ENCODE results near the gene GRAMD4.

Gene GRAMD4

DNA sequence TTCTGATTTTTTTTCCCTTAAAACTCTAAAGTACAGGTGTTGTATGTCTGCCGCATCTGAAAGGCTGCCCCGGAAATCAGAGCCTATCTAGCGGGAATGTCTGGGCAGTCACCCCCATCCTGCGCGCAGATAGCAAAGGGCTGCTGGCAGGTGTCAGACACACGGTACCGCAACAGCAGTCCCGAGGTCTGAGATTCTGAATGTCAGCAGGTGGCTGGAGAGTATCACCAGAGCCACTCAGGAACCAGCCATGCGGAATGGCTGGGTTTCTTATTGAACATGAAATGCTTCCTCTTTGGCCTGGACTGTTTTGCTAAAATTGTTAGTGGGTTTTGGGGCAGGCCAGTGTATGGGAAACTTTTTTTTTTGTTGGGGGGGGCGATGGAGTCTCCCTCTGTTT lies 64.5 kb downstream of the GRAMD4 start:
- FAIRE-seq (no peak), DNase-seq (ENCODE audit: insufficient read length, low spot score) (no peak)
- TF ChIP-seq, protein P1, sequence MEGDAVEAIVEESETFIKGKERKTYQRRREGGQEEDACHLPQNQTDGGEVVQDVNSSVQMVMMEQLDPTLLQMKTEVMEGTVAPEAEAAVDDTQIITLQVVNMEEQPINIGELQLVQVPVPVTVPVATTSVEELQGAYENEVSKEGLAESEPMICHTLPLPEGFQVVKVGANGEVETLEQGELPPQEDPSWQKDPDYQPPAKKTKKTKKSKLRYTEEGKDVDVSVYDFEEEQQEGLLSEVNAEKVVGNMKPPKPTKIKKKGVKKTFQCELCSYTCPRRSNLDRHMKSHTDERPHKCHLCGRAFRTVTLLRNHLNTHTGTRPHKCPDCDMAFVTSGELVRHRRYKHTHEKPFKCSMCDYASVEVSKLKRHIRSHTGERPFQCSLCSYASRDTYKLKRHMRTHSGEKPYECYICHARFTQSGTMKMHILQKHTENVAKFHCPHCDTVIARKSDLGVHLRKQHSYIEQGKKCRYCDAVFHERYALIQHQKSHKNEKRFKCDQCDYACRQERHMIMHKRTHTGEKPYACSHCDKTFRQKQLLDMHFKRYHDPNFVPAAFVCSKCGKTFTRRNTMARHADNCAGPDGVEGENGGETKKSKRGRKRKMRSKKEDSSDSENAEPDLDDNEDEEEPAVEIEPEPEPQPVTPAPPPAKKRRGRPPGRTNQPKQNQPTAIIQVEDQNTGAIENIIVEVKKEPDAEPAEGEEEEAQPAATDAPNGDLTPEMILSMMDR (IDR thresholded peaks at IDR 0.05; ENCODE audit: insufficient read depth, missing control alignments) = no peak

DNA sequence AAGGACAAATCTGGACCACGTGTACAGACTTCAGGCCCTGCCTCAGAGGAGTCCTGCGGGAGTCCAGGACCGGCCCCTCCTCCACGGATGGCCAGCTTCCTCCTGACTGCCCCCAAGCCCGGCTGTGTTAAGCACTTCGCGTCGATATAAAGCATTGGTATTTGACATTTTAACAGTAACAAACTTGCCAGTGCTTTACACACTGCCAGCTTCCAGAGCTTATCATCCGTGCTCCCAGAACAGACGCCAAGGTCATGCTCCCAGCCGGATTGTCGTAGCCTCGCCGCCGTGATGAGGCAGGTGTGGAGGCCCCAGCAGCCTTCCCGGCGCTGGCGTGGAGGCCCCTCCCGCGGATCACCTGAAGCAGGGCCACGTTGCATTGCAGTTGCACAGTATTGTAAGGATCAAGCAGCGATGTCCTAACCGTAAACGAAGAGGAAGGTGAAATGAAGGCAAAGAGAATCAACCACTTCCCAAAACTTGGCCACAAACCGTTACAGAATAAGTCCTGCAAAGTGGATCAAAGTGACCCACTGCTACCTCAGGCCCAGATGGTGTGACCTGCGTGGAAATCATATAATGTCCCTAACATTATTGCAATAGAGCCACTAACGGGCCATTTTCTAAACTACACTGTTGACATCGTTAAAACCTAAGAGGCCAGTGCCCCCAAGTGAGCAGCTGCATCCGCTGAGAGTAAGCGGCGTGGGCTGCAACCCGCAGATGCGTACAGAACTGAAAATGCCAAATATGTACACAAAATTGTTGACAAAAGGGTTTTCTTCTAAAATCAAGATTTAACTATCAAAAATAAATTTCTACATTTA lies 66.2 kb downstream of the GRAMD4 start:
- TF ChIP-seq, protein P1 (IDR thresholded peaks at IDR 0.05; ENCODE audit: insufficient read depth, missing control alignments) = no peak
- no peak for FAIRE-seq
- DNase-seq (ENCODE audit: insufficient read length, low spot score) = no peak

DNA sequence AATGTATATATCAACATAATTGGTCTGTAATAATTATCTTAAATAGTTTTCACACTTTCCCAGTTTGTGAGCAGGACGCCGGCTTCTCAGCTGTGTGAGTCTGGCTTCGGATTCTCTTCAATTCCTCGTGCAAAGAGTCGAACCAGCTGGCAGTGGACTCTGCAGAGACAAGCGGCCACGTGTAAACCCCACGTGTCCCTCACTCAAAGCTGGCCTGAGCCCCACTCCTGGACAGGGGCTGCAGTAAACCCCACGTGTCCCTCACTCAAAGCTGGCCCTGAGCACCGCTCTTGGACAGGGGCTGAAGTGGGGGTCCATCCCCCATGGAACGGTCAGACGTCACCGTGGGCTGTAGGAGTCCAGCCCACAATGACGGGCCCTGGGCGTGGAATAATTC lies 66.9 kb downstream of the GRAMD4 start:
- no peak for DNase-seq (ENCODE audit: insufficient read length, low spot score)
- no peak for FAIRE-seq

DNA sequence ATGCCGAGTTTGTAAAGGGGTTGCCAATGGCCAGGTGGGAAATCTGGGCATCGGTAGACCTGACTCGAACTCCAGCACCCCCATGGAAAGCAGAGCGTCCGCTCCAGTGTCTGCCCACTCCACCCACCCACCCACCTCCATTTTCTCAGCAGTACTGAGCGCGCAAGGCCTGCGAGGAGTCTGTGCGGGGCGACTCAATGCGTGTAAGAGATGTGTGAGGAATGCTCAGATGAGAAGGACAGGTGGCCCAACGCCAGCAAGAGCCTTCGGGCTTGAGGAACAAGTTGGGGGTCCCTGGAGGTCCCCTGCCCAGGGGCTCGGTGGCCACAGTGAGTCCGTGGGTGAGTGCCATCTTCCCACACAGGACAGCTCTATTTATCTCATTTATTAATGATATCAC lies 67.3 kb downstream of the GRAMD4 start:
- FAIRE-seq = no peak
- TF ChIP-seq, protein P1 (IDR thresholded peaks at IDR 0.05; ENCODE audit: insufficient read depth, missing control alignments) = no peak
- DNase-seq (ENCODE audit: insufficient read length, low spot score) = no peak

More for the DNA sequence above, 66.9 kb downstream of the GRAMD4 start:
- TF ChIP-seq, protein P1 (IDR thresholded peaks at IDR 0.05; ENCODE audit: insufficient read depth, missing control alignments) = no peak

DNA sequence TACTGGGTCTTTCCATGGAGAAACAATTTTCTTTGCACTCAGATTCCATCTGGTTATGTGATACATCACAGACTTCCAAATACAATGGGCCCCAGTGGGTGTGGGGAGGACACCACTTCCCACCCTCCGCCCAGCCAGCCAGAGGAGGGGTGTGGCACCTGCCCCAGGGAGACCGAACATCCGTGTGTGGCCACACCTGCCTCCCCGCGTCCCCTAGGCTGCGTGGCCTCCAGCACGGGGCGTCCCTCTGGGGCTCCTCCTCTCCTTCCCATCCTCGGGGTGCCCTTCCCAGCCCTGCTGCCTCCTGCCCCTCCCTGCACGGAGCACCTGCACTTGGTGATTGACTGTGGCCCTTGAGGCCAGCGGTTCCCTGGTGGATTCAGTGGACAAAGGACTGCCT lies 68.8 kb downstream of the GRAMD4 start:
- FAIRE-seq = no peak
- TF ChIP-seq, protein P1 (IDR thresholded peaks at IDR 0.05; ENCODE audit: insufficient read depth, missing control alignments) = no peak
- DNase-seq (ENCODE audit: insufficient read length, low spot score) = no peak

DNA sequence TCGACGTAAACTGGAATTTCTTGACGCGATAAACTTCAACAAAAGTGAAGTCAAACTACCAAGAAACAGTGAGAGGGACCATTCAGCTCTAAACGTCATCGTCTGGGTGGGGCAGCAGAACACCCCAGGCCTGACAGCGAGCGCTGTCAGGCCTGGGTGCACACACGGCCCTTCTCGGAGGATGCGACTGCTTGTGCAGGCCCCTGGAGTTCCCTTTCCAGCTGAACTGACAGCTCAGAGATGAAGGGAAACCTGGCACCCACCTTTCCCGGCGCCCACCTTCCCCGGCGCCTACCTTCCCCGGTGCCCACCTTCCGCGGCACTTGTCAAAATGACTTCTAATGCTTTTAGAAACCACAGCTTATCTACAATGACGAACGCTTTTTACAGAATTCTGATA lies 70.0 kb downstream of the GRAMD4 start:
- FAIRE-seq = no peak
- DNase-seq (ENCODE audit: insufficient read length, low spot score) = no peak
- TF ChIP-seq, protein P1 (IDR thresholded peaks at IDR 0.05; ENCODE audit: insufficient read depth, missing control alignments) = no peak

DNA sequence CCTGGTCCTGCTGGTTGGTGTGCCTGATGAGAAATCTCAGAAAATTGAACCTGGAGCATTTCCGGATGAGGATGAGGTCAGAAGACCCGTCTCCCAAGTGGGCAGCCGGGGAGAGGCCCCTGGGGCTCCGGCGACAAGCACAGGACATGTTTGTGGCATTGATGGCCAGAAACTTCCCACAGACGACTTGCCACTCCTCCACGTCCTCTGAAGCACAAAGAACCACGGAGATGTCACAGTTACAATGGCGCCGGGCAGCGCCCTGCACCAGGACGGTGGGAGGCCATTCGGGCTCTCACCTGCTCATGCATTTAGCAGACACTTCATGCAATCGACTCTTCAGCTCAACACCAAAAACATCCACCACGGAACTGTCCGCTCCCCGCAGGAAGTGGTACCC lies 71.4 kb downstream of the GRAMD4 start:
- DNase-seq (ENCODE audit: insufficient read length, low spot score) (no peak), FAIRE-seq (no peak)
- TF ChIP-seq, protein P1 (IDR thresholded peaks at IDR 0.05; ENCODE audit: insufficient read depth, missing control alignments) = no peak
